PFSK-1 (cell line): ENCODE measurements around the gene TMEM120B.

Experiments
- POLR2AphosphoS5 ChIP-seq: IDR thresholded peaks from 2 replicates; pipeline ENCODE4 v1.6.1; 2012; ENCODE audit warnings: low read depth, mild to moderate bottlenecking, control low read depth, low read length, moderate library complexity
- REST ChIP-seq, 2 experiments: IDR thresholded peaks; 2 replicates each; pipeline versions ENCODE4 v1.6.1 to v1.8.0; 2011 to 2012; ENCODE audit warnings: low read depth in 2 of 2, low read length in 2 of 2, control low read depth in 1 of 2, inconsistent platforms in 1 of 2, mild to moderate bottlenecking in 1 of 2, moderate library complexity in 1 of 2; ENCODE audit not compliant: insufficient read depth in 1 of 2
- TAF1 ChIP-seq: IDR thresholded peaks from 2 replicates; pipeline ENCODE4 v1.6.1; 2012; ENCODE audit warnings: low read length, control low read depth, borderline replicate concordance; ENCODE audit not compliant: insufficient read depth

DNA sequence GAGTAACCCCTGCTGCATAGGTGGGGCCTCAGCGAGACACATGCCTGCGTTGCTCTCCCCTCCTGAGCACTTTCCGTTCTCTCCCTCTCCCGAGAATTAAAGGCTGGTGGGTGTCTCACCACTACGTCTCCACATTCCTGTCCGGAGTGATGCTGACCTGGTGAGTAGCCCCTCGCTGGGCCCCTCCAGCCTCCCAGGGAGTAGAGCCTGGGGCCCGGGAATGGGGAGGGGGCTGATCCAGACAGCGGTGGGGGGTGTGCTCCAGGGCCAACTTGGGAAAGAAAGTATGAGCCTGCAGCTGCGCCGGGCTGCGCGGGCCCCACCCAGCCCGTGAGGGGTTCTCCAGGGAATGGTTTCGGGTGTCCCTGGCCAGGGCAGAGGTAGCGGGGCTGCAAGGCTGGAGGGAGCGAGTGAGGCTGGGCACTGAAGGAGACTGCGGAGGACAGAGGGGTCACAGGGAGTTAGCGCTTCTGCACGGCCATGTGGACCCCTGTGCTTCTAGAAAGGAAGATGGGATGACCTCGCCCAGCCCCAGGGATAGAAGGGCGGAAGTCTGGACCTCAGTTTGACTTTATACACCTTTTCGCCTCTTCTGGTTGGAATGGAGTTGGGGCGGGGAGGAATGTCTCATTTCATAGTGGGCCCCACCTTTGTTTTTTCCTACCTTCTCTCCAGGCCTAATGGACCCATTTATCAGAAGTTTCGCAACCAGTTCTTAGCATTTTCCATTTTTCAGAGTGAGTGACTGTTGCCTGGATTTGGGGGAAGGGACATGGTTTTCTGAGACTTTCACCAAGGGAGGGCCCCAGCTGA lies 58.5 kb downstream of the TMEM120B start:
- TF ChIP-seq POLR2AphosphoS5: no peak
- no peak for TF ChIP-seq REST (IDR thresholded peaks at IDR 0.05; ENCODE audit: insufficient read depth in 1 of 2, low read depth in 2 of 2, low read length in 2 of 2)
- no peak for TF ChIP-seq TAF1
